HEK293T (cell line): ENCODE results near the gene PLEKHM2.

Source experiments
- ARNT ChIP-seq: fragments of 450-650 bp; IDR thresholded peaks from 2 replicates; pipeline ENCODE4 v1.6.1; 2017; ENCODE audit warnings: mild to moderate bottlenecking
- BHLHE40 ChIP-seq: fragments of 450-650 bp; IDR thresholded peaks from 2 replicates; pipeline ENCODE4 v1.6.1; 2016; ENCODE audit warnings: mild to moderate bottlenecking, moderate library complexity, borderline replicate concordance
- CTBP1 ChIP-seq: fragments of 450-650 bp; IDR thresholded peaks from 2 replicates; pipeline ENCODE4 v1.6.1; 2016; ENCODE audit warnings: borderline replicate concordance
- ELF4 ChIP-seq: fragments of 450-650 bp; IDR thresholded peaks from 2 replicates; pipeline ENCODE4 v1.6.1; 2017; ENCODE audit warnings: antibody characterized with exemption
- FOXM1 ChIP-seq: fragments of 450-650 bp; IDR thresholded peaks from 2 replicates; pipeline ENCODE4 v1.6.1; 2017; ENCODE audit warnings: mild to moderate bottlenecking, borderline replicate concordance
- HDGF ChIP-seq: fragments of 450-650 bp; IDR thresholded peaks from 2 replicates; pipeline ENCODE4 v1.6.1; 2017; ENCODE audit warnings: antibody characterized with exemption, borderline replicate concordance
- L3MBTL2 ChIP-seq: fragments of 450-650 bp; conservative IDR thresholded peaks from 2 replicates; pipeline ENCODE4 v1.6.1; 2016; ENCODE audit warnings: mild to moderate bottlenecking
- LEF1 ChIP-seq: fragments of 450-650 bp; IDR thresholded peaks from 2 replicates; pipeline ENCODE4 v1.6.1; 2017; ENCODE audit warnings: mild to moderate bottlenecking, borderline replicate concordance
- NFRKB ChIP-seq: fragments of 450-650 bp; IDR thresholded peaks from 2 replicates; pipeline ENCODE4 v1.6.1; 2016; ENCODE audit warnings: mild to moderate bottlenecking, moderate library complexity
- PKNOX1 ChIP-seq: fragments of 450-650 bp; IDR thresholded peaks from 2 replicates; pipeline ENCODE4 v1.6.1; 2016
- SP1 ChIP-seq: fragments of 450-650 bp; IDR thresholded peaks from 2 replicates; pipeline ENCODE4 v1.6.1; 2017
- SUZ12 ChIP-seq: fragments of 450-650 bp; IDR thresholded peaks from 2 replicates; pipeline ENCODE4 v1.6.1; 2016; ENCODE audit warnings: mild to moderate bottlenecking
- TARDBP ChIP-seq: fragments of 450-650 bp; IDR thresholded peaks from 2 replicates; pipeline ENCODE4 v1.6.1; 2016
- ZNF384 ChIP-seq: fragments of 450-650 bp; IDR thresholded peaks from 2 replicates; pipeline ENCODE4 v1.6.1; 2016

GRCh38 chr1:15703562-15703961 lies 19.4 kb downstream of the PLEKHM2 start:
- TF ChIP-seq NFRKB (no peak), ELF4 (no peak), PKNOX1 (no peak), ARNT (no peak), SUZ12 (no peak), TARDBP (no peak), ZNF384 (no peak), HDGF (no peak), SP1 (no peak), LEF1 (no peak), CTBP1 (no peak), FOXM1 (no peak), BHLHE40 (no peak), L3MBTL2 (no peak)
